Fibroblast of skin of left quadriceps (primary cell): ENCODE results near the gene PCIF1.
"Not testable (repeated sequence)": the region's sequence is repeated elsewhere in the genome, so short reads cannot be mapped to it uniquely, and the experiment has no call there.

Source experiments
- DNase-seq, 2 experiments: peaks; one replicate each; pipeline ENCODE4 v3.0.0-alpha.2; 2013; ENCODE audit warnings: low read depth in 2 of 2

PCIF1 gene

DNA sequence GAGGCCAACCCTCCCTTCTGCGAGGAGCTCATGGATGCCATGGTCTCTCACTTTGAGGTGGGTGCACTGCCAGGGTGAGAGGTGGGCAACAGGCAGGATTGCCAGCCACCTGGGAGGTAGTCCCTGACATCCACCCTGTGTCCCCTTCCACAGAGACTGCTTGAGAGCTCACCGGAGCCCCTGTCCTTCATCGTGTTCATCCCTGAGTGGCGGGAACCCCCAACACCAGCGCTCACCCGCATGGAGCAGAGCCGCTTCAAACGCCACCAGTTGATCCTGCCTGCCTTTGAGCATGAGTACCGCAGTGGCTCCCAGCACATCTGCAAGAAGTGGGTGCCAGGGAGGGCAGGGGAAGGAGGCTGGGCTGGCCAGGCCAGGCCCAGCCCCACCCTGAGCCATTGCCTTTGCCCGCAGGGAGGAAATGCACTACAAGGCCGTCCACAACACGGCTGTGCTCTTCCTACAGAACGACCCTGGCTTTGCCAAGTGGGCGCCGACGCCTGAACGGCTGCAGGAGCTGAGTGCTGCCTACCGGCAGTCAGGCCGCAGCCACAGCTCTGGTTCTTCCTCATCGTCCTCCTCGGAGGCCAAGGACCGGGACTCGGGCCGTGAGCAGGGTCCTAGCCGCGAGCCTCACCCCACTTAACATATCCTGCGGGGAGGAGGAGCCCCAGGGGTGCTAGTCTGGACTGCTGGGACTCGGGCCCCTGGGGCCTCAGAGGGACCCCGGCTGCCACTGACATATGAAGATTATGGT lies 12.8 kb downstream of the PCIF1 start:
- DNase-seq, result no peak

DNA sequence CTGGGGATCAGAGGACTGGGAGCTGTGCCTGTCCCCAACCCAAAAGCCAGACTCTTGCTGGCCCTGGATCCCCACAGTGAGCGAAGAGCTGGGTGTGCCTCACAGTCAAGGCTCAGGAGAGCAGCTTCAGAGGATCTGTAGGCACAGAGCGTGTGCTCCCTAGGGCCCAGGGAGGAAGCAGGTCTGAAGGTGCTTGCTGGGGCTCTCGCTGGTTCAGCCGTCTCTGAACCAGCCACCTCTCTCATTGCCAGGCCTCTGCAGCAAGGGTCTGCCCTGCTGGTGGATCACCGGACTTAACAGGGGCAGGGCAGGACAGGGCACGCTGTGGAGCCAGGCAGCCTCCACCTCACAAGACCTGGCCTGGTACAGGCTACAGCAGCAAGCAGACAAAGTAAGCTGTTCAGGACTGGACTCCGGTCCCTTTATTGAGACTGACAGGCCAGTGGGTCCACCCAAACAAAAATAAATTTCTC lies 13.8 kb downstream of the PCIF1 start:
- no peak for DNase-seq

DNA sequence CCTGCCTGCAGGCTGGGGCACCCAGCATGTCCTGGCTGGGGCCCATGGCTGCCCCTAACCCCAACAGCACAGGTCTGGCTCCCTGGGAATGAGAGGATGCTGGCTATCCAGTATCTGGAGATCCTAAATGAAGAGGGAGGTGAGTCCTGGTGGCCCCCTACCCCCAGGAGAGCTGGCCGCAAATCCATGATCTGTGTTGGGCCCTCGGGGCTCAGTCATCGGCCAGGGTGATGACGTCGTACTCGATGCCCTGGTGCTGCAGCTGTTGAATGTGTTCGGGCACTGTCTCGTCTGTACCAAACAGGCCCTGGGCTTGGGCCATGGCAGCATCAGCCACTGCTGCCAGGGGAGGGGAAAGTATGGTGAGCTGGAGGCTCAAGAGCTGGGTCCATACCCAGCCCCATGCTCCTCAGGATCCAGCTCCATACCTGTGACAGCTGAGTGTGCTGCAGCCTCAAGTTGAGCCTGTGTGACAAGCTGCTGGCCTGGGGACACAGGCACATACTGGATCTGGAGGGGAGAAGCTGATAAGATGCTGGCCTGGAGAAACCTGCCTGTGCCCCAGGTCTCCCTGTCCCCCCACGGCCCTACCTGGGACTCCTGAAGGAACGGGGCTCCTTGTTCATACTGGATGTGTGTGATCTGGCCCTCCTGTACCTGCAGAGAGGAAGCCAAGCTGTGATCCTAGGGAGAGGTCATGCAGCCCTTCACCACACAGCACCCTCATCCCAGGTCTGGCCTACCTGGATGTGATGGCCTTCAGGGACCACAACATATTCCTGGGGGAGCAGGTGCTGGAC lies 14.5 kb downstream of the PCIF1 start:
- no peak for DNase-seq

DNA sequence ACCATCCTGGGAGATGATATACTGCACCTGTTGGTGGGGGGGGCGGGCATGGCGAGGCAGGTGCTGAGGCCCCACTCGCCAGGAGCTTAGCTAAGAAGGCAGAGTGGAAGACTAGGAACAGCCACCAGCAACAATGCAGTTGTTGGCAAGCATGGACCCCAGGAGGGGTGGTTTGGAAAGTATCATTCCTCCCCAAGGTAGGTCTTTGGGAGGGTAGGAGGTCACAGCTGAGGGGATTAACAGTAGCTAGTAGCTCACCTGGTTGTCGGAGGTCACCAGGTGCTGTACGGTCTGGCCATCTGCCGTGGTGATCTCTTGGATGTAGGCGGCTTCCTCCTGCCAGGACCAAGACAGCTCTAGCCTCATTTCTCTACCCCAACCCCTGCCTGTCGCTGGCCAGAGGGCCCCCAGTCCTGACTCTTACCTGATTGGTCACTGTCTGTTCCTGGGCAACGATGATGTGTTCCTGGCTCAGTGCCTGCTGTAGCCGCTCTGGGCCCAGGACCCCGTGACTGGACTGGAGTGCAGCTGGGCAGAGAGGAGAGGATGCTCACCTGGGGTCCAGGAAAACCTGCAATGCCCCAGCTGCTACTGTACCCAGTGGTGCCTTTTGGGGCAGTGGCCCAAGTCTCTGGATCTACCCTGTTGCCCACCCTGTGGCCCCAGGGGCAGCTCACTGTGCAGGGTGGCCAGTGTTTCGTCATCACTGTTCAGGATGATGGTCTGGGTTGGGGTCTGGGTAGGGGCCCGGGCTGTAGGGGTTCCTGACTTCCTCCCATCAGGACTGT lies 15.3 kb downstream of the PCIF1 start:
- DNase-seq, result no peak

DNA sequence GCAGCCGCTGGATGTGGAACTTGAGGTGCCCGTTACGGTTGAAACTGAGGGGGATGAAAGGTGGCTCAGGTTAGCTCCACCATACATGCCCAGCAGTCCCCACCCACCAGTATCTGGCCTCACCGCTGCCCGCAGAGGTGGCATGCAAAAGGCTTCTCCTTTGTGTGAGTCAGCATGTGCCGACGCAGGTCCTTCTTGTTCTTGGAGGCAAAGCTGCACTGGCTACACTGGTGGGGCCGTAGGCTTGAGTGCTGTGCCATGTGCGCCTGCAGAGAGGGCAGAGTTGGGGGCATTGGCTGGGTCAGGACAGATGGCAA lies 15.8 kb downstream of the PCIF1 start:
- DNase-seq, result no peak

DNA sequence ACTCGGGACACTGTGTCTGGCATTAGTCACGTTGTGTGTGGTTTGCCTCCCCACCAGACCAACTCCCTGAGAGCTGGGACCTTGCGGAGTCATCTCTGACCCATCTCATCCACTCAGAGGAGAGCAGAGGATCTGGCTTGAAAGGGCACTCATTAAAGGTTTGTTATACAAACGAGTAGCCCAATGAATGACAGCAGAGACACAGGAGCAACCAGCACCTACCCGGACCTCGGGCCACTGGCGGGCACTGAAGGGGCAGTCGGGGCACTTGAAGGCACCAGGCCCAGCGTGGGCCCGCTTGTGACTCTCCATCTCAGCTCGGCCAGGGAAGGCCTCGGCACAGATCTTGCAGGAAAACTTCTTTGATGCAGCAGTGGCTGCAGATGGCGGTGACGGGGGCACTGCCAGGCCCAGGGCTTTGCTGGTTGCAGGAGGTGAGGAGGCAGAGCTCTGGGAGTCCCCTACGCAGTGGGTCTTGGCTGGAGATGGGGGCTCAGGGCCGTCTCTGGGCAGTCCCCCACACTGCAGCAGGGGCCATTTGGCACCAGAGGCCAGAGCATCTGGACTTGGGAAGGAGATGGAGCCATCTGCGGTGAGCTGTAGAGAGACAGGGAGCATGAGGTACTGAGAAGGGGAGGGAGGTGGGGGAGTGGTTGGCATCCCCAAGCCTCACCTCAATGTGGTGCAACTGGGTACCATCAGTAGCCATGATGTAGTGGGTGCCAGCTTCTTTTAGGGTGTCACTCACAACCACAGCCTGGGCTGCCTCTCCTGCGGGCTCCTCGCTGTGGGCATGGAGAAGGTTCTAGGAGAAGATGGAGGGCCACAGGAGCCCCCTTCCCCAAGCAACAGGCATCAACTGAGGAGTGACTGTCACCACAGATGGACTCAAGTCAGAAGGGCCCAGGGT lies 17.7 kb downstream of the PCIF1 start:
- DNase-seq, result no peak

DNA sequence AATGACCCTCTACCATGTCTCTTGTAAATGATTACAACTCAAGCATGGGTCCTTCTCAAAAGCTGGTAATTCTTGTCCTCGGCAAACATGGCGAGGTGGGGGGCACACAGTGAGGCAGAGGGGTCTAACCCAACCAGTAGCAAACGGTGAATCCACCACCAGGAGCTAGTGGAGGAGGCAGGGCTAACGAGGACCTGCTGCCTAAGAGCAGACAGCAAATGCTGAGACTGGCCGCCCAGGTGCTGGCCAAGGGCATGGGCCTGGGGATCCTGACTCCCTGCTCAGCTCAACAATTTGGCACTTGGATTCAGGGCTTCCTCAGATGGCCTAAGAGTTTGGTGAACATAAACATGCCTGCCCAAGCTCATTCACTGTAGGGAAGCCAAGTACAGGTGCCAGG lies 18.4 kb downstream of the PCIF1 start:
- DNase-seq, result no peak

DNA sequence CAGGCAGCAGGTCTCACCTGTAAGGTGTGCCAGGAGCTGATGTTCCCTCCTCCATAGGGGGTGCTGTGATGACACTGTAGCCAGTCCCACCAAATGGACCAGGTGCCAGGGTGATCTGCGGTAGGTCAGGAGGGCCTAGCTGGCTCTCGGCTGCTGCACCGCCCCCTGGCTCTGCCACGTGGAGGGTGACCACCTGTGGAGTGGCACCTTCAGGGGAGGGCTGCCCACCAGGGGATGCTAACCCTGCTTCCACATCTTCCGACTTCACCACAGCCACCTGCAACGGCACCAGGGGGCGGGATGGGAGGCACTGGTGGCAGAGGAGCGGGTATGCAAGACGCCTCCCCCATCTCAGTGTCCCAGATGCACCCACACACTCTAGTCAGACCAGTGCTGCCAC lies 19.2 kb downstream of the PCIF1 start:
- DNase-seq, result no peak

DNA sequence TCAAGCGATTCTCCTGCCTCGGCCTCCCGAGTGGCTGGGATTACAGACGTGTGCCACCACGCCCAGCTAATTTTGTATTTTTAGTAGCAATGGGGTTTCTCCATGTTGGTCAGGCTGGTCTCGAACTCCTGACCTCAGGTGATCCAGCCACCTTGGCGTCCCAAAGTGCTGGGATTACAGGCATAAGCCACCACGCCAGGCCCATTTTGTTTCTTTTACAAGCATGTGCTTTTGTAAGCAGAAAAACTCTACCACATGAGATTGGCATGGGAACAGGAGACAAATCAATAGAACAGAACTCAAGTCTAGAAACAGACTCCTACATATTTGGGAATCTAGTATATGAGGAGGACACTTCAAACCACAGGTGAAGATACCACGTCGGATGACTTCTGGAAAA lies 21.8 kb downstream of the PCIF1 start:
- DNase-seq, result not testable (repeated sequence)

DNA sequence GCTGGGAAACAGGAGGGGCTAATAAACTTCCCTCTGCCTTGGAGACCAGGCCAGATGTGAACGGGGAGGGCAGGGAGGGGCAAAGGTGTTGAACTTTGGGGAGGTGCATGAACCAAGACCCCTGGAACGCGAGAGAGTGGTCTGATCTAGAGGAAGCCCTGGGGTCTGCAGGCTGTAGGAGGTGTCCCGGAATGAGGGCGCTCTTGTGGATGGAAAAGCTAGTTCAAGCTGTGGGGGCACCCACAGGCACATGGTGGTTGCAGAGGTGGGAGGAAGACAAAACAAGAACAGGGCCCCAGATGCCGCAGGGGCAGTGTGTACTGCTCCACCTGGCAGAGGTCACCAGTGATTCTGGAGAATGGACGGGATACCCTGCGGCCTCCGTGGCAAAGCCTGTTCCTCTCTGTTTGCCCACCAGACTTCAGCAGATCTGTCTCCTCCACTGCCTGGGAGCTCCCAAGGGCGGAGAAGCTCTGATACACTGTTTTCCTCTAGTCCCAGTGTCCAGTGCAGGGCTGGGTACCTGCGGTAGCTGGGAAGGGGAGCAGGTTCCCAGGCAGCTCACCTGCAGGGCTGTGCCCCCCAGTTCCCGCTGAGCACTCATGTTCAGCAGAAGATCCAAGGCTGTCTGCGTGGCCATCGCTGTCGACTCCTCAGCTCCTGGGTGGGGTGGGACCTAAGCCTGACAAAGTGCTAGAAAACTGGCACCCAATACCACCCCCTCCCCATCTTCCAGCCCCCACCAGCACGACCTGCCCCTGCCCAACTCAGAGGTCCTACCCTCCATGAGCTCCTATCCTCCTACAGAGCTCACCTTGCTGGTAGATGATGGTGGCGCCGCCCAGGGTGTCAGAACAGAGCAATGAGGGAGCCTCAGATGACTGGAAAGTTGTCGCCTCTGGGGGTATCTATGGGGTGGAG lies 22.8 kb downstream of the PCIF1 start:
- no peak for DNase-seq

DNA sequence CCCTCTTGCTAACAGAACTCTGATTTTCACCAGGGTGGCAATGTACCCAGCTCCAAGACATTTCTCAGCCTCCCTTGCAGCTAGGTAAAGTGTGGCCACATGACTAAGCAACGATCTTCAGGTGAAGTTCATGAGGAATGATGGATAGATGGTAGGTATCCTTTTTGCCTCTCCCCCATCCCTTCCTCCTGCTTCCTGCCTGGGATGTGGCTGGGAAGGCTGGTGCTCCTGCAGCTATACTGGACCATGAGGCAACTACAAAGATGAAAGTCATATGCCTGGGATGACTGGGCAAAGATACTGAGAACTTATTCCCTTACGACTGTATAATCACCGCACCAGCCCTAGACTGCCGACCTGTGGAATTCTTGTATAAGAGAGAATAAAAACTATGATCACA lies 24.1 kb downstream of the PCIF1 start:
- DNase-seq, result no peak

DNA sequence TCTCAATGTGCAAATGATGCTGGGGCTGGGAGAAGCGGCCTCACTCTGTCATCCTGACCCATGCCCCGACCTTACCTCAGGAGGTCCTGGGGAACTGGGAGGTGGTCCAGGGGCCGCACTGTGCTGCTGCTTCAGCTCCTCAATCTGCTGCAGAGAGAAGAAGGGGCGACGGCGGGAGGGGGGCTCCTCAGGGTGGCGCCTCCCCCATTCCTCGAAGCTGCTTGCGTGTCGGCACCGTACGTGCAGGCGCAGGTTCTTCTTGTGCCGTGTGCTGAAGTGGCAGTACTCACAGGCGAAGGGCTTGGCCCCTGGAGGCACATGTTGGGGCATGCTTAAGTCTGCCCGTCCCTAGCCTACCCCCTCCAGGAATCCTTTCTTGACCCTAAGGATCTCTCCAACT lies 24.6 kb downstream of the PCIF1 start:
- DNase-seq, result no peak

DNA sequence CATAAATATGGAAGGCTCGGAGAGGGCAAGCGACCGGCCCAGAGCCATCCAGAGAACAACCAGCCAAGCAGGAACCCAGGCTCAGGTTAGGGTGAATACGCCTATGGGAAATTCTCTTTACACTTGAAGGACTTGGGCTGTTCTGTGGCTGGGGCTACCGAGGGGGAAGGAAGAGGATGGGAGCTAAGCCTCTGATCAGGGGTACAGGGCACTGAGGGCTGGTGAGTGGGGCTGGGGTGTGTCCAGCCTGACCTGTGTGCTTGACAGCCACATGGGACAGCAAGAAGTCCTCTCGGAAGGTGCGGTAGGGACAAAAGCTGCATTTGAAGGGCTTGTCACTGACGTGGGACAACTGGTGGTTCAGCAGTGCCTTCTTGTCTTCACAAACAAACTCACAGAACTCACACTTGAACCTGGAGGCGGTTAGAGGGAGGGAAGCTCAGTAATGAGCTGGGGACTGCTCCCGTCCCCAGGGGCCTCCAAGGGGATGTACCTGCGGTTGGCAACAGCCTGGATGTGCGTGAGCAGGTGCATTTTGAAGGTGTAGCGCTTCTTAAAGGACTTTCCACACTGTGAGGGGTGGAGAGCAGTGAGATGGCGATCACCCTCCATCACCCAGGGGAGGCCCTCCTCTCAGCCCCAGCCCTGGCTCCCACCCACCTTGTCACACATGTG lies 25.6 kb downstream of the PCIF1 start:
- no peak for DNase-seq

DNA sequence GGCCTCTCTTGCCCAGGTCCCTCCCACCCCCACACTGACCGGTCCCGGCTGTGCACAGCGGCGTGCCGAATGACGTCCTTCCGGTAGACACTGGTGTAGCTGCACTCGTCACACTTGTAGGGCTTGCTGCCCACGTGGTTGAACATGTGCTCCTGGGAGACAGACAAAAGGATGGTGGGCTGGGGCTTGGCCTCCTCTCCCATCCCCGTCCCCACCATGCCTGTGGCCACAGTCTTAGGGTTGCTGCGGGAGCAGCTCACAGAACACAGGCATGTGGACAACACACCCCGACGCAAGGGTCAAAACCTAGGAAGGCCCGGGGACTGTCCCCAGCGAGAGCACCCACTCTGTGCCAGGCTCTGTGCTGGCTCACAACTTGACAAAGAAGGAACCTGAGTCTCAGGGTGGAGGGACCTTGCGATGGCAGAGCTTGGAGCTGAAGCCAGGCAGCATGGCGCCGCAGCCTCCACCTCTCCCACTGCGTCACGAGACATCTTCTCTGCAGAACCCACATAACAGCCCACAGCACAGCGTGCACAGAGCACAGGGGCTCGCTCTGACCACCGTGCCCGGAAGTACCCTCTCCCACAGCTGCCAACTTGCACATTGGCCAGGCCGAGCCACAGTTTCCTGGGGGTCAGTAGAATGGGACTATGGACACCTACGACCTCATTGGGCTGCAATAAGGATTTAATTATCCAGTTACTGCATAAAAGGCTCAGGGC lies 27.7 kb downstream of the PCIF1 start:
- no peak for DNase-seq

DNA sequence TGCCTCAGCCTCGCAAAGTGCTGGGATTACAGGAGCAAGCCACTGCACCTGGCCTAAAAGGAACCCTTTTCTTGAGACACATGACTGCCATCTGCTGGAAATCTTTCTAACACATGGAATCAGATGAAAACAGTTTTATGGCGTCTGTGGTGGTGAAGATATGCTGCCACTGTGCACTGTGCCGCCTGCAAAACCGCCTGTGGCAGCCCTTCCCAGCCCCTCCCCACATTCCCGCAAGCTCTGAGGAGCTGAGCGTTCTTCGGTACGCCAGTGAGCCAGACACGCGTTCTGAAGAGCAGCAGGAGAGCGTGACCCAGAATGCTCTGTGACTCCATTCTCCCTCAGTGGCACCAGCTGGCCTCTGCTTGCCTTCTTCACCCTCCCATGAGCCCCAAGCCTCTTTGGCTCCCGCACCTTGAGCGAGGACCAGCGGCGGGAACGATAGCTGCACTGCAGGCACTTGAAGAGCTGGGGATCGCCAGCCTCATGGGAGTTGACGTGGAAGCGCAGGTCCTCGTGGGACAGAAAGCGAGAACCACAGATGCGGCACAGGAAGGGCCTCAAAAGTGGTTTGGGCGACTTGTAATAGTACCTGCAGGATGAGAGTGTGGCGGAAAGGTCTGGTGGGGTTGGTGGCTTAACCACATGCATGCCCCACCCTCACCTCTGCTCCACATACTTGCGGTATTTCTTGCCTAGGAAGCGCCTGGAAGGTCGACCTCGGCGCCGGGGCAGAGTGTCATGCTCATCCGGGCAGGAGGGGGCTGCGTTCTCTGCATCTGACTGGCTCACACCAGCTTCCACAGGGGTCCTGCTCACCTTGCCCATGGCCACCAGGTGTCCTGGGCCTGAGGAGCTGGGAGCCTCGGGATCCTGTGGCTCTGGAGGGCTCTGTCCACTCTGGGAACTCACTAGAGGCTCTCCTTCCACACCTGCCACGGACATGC lies 28.8 kb downstream of the PCIF1 start:
- no peak for DNase-seq

DNA sequence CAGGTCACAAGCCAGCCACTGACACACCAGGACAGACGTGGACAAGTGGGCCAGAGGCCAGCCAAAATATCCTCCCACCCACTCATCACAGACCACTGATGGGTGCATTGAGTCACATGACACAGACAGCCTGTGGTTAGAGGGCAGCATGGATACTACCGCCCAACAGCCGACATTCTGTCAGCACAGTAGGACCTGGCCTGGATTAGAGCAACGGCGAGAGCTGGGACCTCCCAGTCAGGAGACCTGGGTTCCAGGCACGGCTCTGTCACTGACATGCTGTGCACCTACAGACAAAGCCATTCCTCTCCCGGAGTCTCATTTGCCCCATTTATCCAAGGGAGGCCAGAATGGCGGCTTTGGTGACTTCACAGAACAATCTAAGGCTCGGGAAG lies 29.5 kb downstream of the PCIF1 start:
- no peak for DNase-seq

DNA sequence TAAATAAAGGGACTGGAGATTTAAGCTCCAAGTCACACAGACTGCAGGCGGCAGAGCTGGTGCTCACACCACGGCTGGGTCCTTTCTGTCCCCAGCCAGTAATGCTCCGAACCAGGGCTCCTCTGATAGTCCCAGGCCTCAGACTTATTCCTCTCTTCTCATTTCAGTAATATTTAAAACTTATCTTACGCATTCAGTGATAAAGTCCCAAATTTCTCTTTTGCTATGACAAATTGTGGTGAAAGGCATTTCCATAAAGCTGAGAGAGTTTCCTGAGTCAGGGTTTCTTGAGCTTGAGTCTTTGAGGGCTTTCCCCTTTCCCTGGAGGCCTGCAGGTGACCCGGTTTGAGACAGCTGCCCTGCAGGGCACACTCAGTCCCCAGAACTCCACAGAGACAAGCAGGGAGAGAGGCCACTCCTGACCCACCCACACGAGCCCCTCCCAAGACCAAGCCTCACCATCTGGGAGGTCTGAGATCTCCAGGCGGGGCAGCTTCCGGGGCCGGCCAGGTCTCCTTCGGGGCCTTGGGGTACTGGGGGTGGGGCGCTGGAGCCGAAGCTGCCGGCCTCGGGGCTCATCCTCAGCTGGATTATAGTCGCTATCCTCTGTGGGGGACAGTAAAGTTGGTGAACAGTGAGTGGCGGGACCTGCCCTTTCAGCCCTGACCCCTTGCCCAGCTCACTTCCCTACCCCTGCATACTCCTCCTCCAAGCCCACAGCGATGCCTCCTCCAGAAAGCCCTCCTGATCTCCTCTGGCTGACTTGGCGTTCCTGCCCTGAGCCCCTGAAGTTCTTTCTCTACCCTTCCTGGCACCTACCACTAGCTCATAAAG lies 30.9 kb downstream of the PCIF1 start:
- DNase-seq, result no peak
